Measurements from ENCODE around the gene KRT6A.

Gene KRT6A

DNA sequence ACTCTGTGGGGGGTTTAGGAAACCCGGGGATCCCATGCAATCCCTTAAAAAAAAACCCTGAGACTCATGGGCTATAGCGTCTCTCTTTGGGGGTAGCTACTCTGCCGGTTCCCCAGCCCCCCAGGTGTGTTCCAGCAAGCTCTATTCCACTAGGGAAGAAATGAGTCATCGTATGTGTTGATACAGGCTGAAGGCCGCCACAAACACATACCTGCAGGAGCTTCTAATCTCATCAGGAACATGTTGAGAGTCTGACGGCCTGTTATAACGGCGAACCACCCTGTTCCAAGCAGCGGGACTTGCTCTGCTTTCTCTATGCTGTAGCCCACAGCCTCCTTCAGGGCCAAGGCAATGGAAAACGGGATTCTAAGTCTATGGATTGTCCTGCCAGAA lies 28.1 kb upstream of the KRT6A start:
- Histone ChIP-seq H3K4me3 (no peak overlapping the region), H3K27ac (no peak overlapping the region), H3K4me1 (peaks cover 0 to 23% (median 15%) of the 10 kb centered on the region in 4 donors), H3K27me3 (no peaks in the 10 kb centered on the region), H3K36me3 (no peaks in the 10 kb centered on the region), H3K9me3 (no peaks in the 10 kb centered on the region)
- intact Hi-C loops (cut with DNase I; ENCODE audit: low total_unique reads) = no loop called here
- TF ChIP-seq, protein P1, sequence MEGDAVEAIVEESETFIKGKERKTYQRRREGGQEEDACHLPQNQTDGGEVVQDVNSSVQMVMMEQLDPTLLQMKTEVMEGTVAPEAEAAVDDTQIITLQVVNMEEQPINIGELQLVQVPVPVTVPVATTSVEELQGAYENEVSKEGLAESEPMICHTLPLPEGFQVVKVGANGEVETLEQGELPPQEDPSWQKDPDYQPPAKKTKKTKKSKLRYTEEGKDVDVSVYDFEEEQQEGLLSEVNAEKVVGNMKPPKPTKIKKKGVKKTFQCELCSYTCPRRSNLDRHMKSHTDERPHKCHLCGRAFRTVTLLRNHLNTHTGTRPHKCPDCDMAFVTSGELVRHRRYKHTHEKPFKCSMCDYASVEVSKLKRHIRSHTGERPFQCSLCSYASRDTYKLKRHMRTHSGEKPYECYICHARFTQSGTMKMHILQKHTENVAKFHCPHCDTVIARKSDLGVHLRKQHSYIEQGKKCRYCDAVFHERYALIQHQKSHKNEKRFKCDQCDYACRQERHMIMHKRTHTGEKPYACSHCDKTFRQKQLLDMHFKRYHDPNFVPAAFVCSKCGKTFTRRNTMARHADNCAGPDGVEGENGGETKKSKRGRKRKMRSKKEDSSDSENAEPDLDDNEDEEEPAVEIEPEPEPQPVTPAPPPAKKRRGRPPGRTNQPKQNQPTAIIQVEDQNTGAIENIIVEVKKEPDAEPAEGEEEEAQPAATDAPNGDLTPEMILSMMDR (IDR thresholded peaks at IDR 0.05) = no peak
- DNase-seq = no peak

DNA sequence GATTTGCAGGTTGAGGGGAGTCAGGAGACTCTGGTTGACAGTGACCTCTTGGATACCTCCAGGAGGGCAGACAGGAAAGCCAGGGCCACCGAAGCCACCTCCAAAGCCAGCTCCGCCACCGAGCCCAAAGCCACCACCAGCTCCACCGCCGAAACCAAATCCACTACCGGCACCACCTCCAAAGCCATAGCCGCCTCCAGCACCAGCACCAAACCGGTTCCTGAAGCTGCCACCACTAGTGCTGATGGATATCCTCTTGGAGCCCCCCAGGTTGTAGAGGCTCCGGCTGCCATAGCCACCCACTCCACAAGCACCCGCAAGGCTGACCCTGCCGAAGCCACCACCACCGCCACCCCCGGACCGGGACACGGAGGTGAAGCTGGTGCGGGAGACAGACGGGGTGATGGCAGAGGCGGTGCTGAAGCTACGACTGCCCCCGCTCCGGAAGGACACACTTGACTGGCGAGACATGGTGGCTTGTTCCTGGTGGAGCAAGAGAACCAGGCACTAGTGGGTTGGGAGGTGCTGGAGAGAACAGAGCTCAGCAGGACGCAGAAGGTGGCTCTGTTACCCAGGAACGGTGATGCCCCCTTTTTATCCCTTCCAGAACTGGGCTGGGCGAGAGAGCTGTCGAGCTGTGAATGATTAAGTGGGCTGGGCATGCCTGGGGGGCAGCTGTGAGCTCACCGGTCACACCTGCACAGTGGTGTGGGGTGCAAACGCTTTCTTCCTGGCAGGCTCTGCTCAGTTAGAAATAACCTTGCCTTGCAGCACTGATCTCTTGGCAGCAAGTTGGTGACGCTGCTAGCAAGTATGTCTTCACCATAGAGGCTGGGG lies 27.0 kb upstream of the KRT6A start, which contains the start of gene KRT5:
Gene KRT5 (minus strand): TSS at position 569 of the 837 bp plus-strand sequence. CDS start 98 bp downstream, at position 471.
- H3K4me1 ChIP-seq = peaks cover 0 to 34% (median 21%) of the 10 kb centered on the region in 4 donors
- no peak for DNase-seq
- no peak within 1 kb of the TSS for H3K4me3 ChIP-seq
- intact Hi-C loops (cut with DNase I; ENCODE audit: low total_unique reads) = no loop called here
- TF ChIP-seq, protein P1 (IDR thresholded peaks at IDR 0.05) = no peak
- H3K27me3 ChIP-seq = no peaks in the 10 kb centered on the region
- H3K27ac ChIP-seq = no peak within 1 kb of the TSS
- H3K36me3 ChIP-seq = no peaks in the 10 kb centered on the region
- H3K9me3 ChIP-seq = no peaks in the 10 kb centered on the region

- intact Hi-C loops (cut with DNase I; ENCODE audit: low total_unique reads) = no loop called here
- TF ChIP-seq, protein P1 (IDR thresholded peaks at IDR 0.05) = no peak
- no peak for DNase-seq
- Histone ChIP-seq H3K27ac (no peak overlapping the region), H3K27me3 (no peaks in the 10 kb centered on the region), H3K4me3 (no peak overlapping the region), H3K4me1 (peaks cover 0 to 41% (median 23%) of the 10 kb centered on the region in 4 donors), H3K36me3 (no peaks in the 10 kb centered on the region), H3K9me3 (no peaks in the 10 kb centered on the region)
Observed at GRCh38 chr12:52519387-52519703, 26.3 kb upstream of the KRT6A start.

DNA sequence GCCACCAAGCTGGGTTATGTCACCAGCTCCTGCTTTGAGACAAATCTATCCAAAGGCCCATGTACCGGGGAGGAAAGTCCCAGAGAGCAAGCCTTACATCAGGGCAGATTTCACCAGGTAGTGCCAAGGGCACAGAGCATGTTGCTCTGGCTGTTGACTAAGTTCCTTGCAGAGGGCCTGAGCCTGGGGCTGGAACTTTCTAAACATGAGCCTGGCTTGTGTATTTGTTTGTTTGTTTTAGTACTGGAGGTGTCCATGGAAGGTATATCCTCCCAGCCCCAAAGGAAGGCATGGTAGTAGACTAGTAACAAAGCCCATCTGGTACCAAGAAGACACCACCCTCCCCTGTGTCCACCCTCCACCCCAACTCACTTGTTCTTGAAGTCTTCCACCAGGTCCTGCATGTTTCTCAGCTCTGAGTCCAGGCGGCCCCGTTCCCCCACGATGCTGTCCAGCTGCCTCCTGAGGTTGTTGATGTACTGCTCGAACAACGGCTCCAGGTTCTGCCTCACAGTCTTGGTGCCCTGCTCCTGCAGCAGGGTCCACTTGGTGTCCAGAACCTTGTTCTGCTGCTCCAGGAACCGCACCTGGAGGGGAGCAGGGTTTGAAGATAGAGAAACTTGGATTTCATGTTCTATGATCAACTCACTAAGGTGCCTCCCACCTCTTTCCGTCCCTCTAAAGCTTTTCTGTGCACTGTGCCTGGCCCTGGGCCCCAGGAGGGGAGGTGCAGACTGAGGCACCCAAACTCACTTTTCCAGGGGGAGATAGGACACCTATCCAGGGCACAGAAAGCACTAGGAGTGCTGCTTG lies 25.7 kb upstream of the KRT6A start:
- TF ChIP-seq, protein P1 (IDR thresholded peaks at IDR 0.05) = no peak
- H3K4me3 ChIP-seq = no peak overlapping the region
- peaks cover 0 to 43% (median 21%) of the 10 kb centered on the region in 4 donors for H3K4me1 ChIP-seq
- H3K9me3 ChIP-seq = no peaks in the 10 kb centered on the region
- no peaks in the 10 kb centered on the region for H3K27me3 ChIP-seq
- no peak for DNase-seq
- H3K36me3 ChIP-seq = no peaks in the 10 kb centered on the region
- intact Hi-C loops (cut with DNase I; ENCODE audit: low total_unique reads) = no loop called here
- no peak overlapping the region for H3K27ac ChIP-seq

- Histone ChIP-seq H3K36me3 (no peaks in the 10 kb centered on the region), H3K9me3 (no peaks in the 10 kb centered on the region), H3K27me3 (no peaks in the 10 kb centered on the region), H3K4me1 (peaks cover 0 to 42% (median 20%) of the 10 kb centered on the region in 4 donors), H3K27ac (no peak overlapping the region), H3K4me3 (no peak overlapping the region)
- TF ChIP-seq, protein P1 (IDR thresholded peaks at IDR 0.05) = no peak
- intact Hi-C loops (cut with DNase I; ENCODE audit: low total_unique reads) = no loop called here
- no peak for DNase-seq
Observed at GRCh38 chr12:52517888-52518287, 24.8 kb upstream of the KRT6A start.

All from tibial artery (tissue), 4 donors.